GM12872 (cell line): Measurements from ENCODE around the gene GBA2.

Experiments used
- CTCF ChIP-seq: IDR thresholded peaks from 3 replicates; pipeline ENCODE4 v1.5.1; 2011; ENCODE audit warnings: low read depth, mild to moderate bottlenecking, low read length, moderate library complexity; ENCODE audit not compliant: insufficient read depth

GBA2 gene

DNA sequence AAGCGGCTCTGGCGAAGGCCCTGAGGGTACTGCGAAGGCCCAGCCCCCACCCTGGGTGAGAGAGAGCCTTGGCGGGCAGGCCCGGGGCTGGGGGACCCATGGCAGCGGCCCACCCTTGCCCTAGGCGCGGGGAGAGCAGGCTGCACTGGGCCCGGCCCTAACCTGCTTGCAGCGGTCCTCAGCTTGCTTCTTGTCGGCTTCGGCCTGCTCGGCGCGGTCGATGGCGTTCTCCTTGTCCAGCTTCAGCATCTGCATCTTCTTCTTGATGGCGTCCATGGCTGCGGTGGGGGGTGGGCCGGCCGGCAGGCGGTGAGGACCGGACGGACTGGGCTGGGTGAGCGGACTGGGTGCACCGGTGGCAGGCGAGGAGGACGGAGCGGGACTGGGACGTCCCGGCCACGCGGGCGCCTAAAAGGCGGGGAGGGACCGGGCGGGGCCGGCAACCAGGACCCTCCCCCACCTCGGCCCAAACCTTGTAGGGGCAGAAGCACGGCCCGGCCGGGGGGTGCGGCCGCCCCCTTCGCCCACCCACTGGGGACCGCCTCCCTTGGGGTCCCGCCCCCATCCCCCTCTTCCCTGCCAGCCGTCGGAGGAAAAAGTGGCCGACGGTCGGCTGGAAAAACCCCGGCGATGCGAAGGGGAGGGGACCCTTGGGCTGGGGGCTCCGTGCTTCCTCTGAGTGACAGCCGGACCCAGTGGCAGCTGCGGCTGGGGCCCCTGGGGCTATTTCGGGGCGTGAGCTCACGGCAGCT lies 59.3 kb downstream of the GBA2 start, which contains the start of gene TPM2:
Gene TPM2 (minus strand): TSS at position 384 of the 752 bp plus-strand sequence. CDS start 108 bp downstream, at position 276.
- TF ChIP-seq CTCF: no peak

- no peak for TF ChIP-seq CTCF
Observed at GRCh38 chr9:35688558-35689541, 60.2 kb downstream of the GBA2 start.

- TF ChIP-seq CTCF: no peak
Observed at GRCh38 chr9:35687972-35688557, 61.0 kb downstream of the GBA2 start.

GRCh38 chr9:35687306-35687705 lies 61.7 kb downstream of the GBA2 start:
- no peak for TF ChIP-seq CTCF
